Raji (cell line): ENCODE measurements around the gene FSTL4.

Experiments used
- POLR2A ChIP-seq: IDR thresholded peaks from 2 replicates; pipeline ENCODE4 v1.6.1; 2011; ENCODE audit warnings: low read depth, low read length, control low read depth; ENCODE audit not compliant: insufficient read depth

FSTL4 gene

GRCh38 chr5:133271606-133272005 lies 340.7 kb downstream of the FSTL4 start:
- no peak for TF ChIP-seq POLR2A

GRCh38 chr5:133269691-133270090 lies 342.6 kb downstream of the FSTL4 start:
- TF ChIP-seq POLR2A: no peak

GRCh38 chr5:133267601-133268000 lies 344.7 kb downstream of the FSTL4 start:
- TF ChIP-seq POLR2A: no peak

- no peak for TF ChIP-seq POLR2A
Measured at GRCh38 chr5:133266966-133267365, 345.4 kb downstream of the FSTL4 start.

DNA sequence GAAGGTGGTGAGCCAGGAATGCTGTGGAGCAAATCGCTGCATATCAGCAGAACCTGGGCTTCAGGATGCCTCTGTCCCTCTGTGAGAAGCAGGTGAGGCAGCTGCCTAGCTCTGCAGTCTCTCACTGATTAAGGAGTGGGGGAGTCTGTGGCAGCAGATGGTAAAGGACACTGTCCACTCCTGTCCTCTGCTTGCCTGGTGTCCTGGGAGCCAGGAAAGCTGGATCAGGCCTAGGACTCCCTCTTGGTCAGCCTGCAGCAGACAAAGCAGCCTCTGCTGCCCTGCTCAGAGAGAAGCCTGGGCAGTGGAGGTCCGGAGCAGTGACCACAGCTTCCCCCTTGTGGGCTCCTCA lies 345.8 kb downstream of the FSTL4 start:
- no peak for TF ChIP-seq POLR2A

GRCh38 chr5:133265720-133266526 lies 346.4 kb downstream of the FSTL4 start:
- no peak for TF ChIP-seq POLR2A

- no peak for TF ChIP-seq POLR2A
Measured at GRCh38 chr5:133265257-133265656, 347.1 kb downstream of the FSTL4 start.

DNA sequence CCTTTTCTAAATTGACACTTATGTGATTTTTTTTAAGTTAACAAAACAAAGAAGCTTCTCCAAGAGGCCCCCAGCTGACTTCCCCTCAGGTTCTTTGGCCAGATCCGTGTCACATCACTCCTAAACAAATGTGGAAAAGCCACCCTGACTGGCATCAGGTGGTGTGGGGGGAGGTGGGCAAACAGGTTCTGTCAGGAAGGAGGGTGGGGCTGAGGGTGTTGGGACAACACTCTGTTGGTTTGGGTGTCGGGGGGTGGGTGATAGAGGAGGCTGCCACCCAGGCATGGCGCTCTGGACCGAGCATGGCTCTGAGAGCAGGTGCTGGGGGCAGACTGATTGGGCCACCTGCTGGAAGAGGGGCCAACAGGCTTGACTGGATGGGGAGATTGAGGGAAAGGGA lies 349.7 kb downstream of the FSTL4 start:
- no peak for TF ChIP-seq POLR2A

DNA sequence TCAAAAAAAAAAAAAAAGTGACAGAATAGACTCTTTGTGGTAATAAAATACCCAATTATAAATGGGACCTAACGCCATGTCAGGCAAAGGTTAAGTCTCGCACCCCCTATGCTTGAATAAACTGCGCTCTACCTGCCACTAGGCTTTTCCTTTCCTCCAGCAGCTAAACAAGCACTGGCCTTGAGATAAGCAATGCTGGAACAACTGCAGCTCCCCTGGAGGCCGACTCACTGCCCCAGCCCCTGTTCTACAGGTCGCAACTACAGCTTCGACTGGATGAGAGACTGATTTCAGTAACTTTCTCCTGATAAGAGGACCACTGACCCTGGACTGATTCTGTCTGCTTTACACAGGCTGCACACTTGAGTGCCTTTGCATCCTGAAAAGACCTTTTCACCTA lies 350.3 kb downstream of the FSTL4 start:
- no peak for TF ChIP-seq POLR2A

DNA sequence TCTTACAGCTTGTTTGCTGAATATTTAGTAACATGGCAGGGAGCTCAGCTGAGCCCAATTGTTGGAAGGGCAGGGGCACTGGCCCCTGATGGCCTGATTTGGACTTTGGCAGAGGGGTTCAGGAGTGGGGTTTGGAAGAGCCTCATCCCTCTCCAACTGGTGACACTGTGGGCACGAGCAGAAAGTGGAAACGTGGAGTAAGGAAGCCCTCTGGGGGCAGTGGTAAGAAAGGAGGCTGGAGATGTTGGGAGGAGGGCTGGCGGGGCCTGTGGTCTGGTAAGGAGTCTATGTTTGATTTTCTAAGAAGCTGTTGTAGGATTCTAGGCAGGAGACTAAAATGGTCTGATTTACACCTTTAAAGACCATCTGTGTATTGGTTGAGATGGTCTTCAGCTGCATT lies 351.6 kb downstream of the FSTL4 start:
- no peak for TF ChIP-seq POLR2A

- TF ChIP-seq POLR2A: no peak
Measured at GRCh38 chr5:133259199-133259997, 352.9 kb downstream of the FSTL4 start.

- no peak for TF ChIP-seq POLR2A
Measured at GRCh38 chr5:133257977-133258376, 354.4 kb downstream of the FSTL4 start.

- TF ChIP-seq POLR2A: no peak
Measured at GRCh38 chr5:133256276-133256675, 356.1 kb downstream of the FSTL4 start.

DNA sequence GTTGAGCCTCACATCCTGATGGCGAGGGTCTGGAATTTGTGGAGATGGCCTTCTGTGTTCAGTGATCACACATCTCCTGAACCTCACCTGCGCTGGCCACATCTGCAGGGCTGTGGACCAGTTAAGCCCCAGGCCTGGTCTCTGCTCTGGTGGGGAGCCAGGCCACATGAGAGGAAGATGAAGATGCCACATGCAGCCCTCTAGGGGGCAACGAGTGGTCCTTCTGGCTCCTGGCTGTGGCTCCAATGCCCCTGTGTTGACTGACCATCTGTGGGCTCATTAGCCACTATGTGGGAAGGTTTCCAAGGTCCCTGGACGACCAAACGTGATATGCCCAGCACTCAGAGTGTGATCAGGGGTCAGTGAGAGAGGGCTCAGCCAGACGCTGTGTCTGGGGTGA lies 357.5 kb downstream of the FSTL4 start:
- no peak for TF ChIP-seq POLR2A

- no peak for TF ChIP-seq POLR2A
Measured at GRCh38 chr5:133253671-133254070, 358.7 kb downstream of the FSTL4 start.

- TF ChIP-seq POLR2A: no peak
Measured at GRCh38 chr5:133253070-133253469, 359.3 kb downstream of the FSTL4 start.
